ENCODE results near the gene GET3.

GRCh38 chr19:12731337-12731736 lies 6.0 kb upstream of the GET3 start:
- TF ChIP-seq YY1 (IDR thresholded peaks at IDR 0.05; ENCODE audit: insufficient read depth, insufficient read length) (no peak), ZNF274 (IDR thresholded peaks at IDR 0.05; ENCODE audit: low read depth, low read length) (no peak)
